AG04449 (cell line): ENCODE results near the gene SLC12A1.
A peak's percentile ranks its signal among the peaks of the same experiment; 100 is the strongest.

ENCODE experiments used
- CTCF ChIA-PET: fragments of 350-600 bp; formaldehyde crosslinking; extraction: SDS; loops from one replicate; lab custom pipeline; 2021; ENCODE audit warnings: antibody characterized with exemption; lab: Yijun Ruan, JAX
- POLR2A ChIA-PET: fragments of 400-600, 350-600 bp; formaldehyde crosslinking; extraction: SDS; loops from one replicate; lab custom pipeline; 2020; ENCODE audit warnings: antibody characterized with exemption, inconsistent platforms; lab: Yijun Ruan, JAX
- DNase-seq: peaks from one replicate; pipeline ENCODE4 v3.0.0-alpha.2; 2010; ENCODE audit warnings: low read depth, low spot score
- H3K4me3 ChIP-seq: 2 replicates; pipeline ENCODE4 v1.5.1; 2011; ENCODE audit warnings: low read depth, mild to moderate bottlenecking, control low read depth, low read length
- TF ChIP-seq, protein P1 (sequence below): IDR thresholded peaks from one replicate; pipeline ENCODE4 v1.5.1; 2011; ENCODE audit warnings: mild to moderate bottlenecking, moderate library complexity, low read length, control low read depth, inconsistent platforms; ENCODE audit not compliant: insufficient read depth; ENCODE audit errors: missing control alignments

SLC12A1 gene

DNA sequence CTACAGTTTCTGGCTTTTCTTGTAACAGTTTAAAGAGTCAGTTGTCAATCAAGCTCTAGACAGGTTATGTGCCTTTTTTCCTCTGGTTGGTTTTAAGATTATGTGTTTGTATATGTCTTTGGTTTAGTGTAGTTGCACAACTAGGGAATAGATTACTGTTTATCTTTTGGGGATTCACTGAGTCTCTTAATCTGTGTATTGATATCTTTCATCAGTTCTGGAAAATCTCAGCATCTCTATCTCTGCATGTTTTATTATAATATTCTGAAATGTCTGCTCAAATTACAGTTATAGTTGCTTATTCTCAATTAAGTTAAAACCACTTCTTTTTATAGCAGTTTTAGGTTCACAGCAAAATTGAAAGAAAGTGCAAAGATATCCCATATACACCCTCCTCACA, 139.4 kb downstream of the SLC12A1 start:
- ChIA-PET POLR2A (no interaction called here), CTCF (interaction anchor here (1.0 kb wide), 1 partner anchor 12 kb away, joined by 3 read pairs; no protein-coding TSS in a partner anchor)
- TF ChIP-seq, protein P1, sequence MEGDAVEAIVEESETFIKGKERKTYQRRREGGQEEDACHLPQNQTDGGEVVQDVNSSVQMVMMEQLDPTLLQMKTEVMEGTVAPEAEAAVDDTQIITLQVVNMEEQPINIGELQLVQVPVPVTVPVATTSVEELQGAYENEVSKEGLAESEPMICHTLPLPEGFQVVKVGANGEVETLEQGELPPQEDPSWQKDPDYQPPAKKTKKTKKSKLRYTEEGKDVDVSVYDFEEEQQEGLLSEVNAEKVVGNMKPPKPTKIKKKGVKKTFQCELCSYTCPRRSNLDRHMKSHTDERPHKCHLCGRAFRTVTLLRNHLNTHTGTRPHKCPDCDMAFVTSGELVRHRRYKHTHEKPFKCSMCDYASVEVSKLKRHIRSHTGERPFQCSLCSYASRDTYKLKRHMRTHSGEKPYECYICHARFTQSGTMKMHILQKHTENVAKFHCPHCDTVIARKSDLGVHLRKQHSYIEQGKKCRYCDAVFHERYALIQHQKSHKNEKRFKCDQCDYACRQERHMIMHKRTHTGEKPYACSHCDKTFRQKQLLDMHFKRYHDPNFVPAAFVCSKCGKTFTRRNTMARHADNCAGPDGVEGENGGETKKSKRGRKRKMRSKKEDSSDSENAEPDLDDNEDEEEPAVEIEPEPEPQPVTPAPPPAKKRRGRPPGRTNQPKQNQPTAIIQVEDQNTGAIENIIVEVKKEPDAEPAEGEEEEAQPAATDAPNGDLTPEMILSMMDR: no peak
- no peak overlapping the region for H3K4me3 ChIP-seq
- DNase-seq: no peak

DNA sequence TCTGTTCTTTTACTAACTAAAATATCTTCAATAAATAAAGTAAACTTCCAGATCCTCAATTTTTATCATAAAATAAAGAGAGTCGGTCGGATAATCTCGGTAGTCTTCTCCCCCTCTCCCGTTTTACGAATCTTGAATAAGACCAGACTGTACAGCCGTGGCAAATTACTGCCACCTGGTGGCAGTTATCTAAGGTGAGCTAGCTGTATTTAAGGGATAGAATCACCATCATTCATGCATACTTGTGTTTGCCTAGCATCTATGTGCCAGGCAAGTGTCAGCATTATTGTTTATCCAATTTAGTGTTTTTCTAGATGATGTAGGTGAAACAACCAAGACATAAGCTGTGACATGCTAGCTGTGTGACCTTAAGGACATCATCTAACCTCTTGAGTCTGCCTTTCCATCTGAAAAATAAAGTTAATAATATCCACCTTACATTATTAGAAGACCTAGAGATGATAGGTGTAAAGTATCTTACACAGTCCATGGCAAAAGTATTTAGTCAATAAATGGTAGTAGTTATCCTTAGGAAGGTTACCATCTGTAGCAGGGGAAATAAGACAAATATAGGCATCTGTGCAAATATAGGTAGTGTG, 146.5 kb downstream of the SLC12A1 start:
- POLR2A ChIA-PET: no interaction called here
- no peak for DNase-seq
- TF ChIP-seq, protein P1: peak; percentile 63
- CTCF ChIA-PET: interaction anchor here (0.6 to 2.4 kb wide), 36 partner anchors 9 to 641 kb away, joined by 3 to 32 read pairs (median 4); no protein-coding TSS in a partner anchor
- H3K4me3 ChIP-seq: no peak overlapping the region
